ENCODE measurements around the gene REEP3.

The REEP3 gene

GRCh38 chr10:63536698-63537097, 15.5 kb downstream of the REEP3 start:
- Histone ChIP-seq H3K79me2 (ENCODE audit: insufficient read depth, low read depth) (peaks cover 15% of the 10 kb centered on the region; the same call in 1 of the 2 replicates), H3K4me1 (ENCODE audit: low read depth, poor library complexity, severe bottlenecking) (peaks cover 42% of the 10 kb centered on the region), H3K36me3 (ENCODE audit: insufficient read depth) (no peaks in the 10 kb centered on the region), H2AFZ (ENCODE audit: low read depth) (no peak overlapping the region), H3K27ac (no peak overlapping the region), H3K4me2 (no peak overlapping the region), H3K4me3 (IDR thresholded peaks at IDR 0.05; ENCODE audit: insufficient read depth, low read depth, low read length) (no peak overlapping the region), H4K20me1 (ENCODE audit: insufficient read depth) (0 out of 2 replicates have a peak, but pooled peaks cover 2% of the 10 kb centered on the region), H3K9ac (no peak overlapping the region), H3K27me3 (ENCODE audit: insufficient read depth, low read depth) (no peaks in the 10 kb centered on the region)
- TF ChIP-seq CTCF (conservative IDR thresholded peaks at IDR 0.05; ENCODE audit: low read depth, low read length) = no peak

DNA sequence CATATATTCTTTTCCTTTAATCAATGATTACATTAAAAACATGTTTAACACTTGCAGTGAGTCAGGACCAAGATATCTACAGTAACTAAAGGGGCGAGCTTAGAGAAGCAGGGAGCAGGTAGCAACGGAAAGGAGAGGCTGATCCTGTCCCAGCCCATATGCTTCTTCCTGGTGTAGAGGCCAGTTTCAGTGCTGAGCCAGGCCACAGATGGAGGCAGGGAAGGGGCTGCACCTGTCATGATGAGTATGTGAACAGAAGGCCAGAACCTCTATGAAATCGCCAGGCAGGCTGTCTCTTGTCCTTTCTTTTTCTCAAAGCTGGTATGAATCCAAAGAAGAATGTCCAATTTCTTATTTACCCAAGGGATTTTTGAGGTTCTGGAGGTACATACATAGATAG, 16.3 kb downstream of the REEP3 start:
- H4K20me1 ChIP-seq (ENCODE audit: insufficient read depth) = 0 out of 2 replicates have a peak, but pooled peaks cover 3% of the 10 kb centered on the region
- peaks cover 8% of the 10 kb centered on the region; the same call in 1 of the 2 replicates for H3K79me2 ChIP-seq (ENCODE audit: insufficient read depth, low read depth)
- H3K36me3 ChIP-seq (ENCODE audit: insufficient read depth) = no peaks in the 10 kb centered on the region
- TF ChIP-seq CTCF (conservative IDR thresholded peaks at IDR 0.05; ENCODE audit: low read depth, low read length) = no peak
- no peaks in the 10 kb centered on the region for H3K27me3 ChIP-seq (ENCODE audit: insufficient read depth, low read depth)
- H3K4me1 ChIP-seq (ENCODE audit: low read depth, poor library complexity, severe bottlenecking) = peaks cover 42% of the 10 kb centered on the region
- no peak overlapping the region for H3K9ac ChIP-seq
- no peak overlapping the region for H3K4me3 ChIP-seq (IDR thresholded peaks at IDR 0.05; ENCODE audit: insufficient read depth, low read depth, low read length)
- no peak overlapping the region for H3K4me2 ChIP-seq
- H2AFZ ChIP-seq (ENCODE audit: low read depth) = no peak overlapping the region
- no peak overlapping the region for H3K27ac ChIP-seq

- Histone ChIP-seq H3K27ac (no peak overlapping the region), H3K79me2 (ENCODE audit: insufficient read depth, low read depth) (no peaks in the 10 kb centered on the region; the same call in 1 of the 2 replicates), H2AFZ (ENCODE audit: low read depth) (no peak overlapping the region), H3K4me3 (IDR thresholded peaks at IDR 0.05; ENCODE audit: insufficient read depth, low read depth, low read length) (no peak overlapping the region), H3K4me2 (no peak overlapping the region), H3K4me1 (ENCODE audit: low read depth, poor library complexity, severe bottlenecking) (peaks cover 39% of the 10 kb centered on the region), H4K20me1 (ENCODE audit: insufficient read depth) (0 out of 2 replicates have a peak, but pooled peaks cover 3% of the 10 kb centered on the region), H3K27me3 (ENCODE audit: insufficient read depth, low read depth) (no peaks in the 10 kb centered on the region), H3K36me3 (ENCODE audit: insufficient read depth) (no peaks in the 10 kb centered on the region), H3K9ac (no peak overlapping the region)
- TF ChIP-seq CTCF (conservative IDR thresholded peaks at IDR 0.05; ENCODE audit: low read depth, low read length) = no peak
Measured at GRCh38 chr10:63539377-63539776, 18.2 kb downstream of the REEP3 start.

DNA sequence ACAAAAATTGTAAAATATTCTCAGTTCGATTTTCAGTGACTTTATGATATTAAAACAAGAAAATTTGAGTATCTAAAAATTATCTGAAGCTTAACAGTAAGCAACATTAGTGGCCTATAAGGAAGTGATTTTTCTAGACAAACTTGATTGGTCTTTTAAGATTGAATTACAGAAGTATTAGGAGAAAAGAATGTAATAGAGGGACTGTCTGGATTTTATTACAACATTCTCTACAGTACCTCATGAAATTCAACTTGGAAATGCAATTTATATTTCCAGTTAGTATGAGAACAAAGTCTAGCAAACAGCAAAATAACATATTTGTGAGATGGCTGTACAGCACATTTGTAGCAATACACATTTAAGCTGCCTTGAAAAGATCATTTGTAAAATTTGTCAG, 18.8 kb downstream of the REEP3 start:
- Histone ChIP-seq H2AFZ (ENCODE audit: low read depth) (no peak overlapping the region), H4K20me1 (ENCODE audit: insufficient read depth) (0 out of 2 replicates have a peak, but pooled peaks cover 3% of the 10 kb centered on the region), H3K27ac (no peak overlapping the region), H3K4me2 (no peak overlapping the region), H3K4me1 (ENCODE audit: low read depth, poor library complexity, severe bottlenecking) (peaks cover 33% of the 10 kb centered on the region), H3K27me3 (ENCODE audit: insufficient read depth, low read depth) (no peaks in the 10 kb centered on the region), H3K36me3 (ENCODE audit: insufficient read depth) (no peaks in the 10 kb centered on the region), H3K79me2 (ENCODE audit: insufficient read depth, low read depth) (no peaks in the 10 kb centered on the region; the same call in 1 of the 2 replicates), H3K4me3 (IDR thresholded peaks at IDR 0.05; ENCODE audit: insufficient read depth, low read depth, low read length) (no peak overlapping the region), H3K9ac (no peak overlapping the region)
- no peak for TF ChIP-seq CTCF (conservative IDR thresholded peaks at IDR 0.05; ENCODE audit: low read depth, low read length)

Measured in KMS-11 (cell line).